SK-N-MC (cell line): ENCODE data around the gene ZFYVE28.

ENCODE experiments used
- EZH2 ChIP-seq: fragments of 200-600 bp; sonication (generic); IDR thresholded peaks from one replicate; pipeline ENCODE4 v1.6.1; 2017; ENCODE audit warnings: antibody characterized with exemption
- FOXP2 ChIP-seq: optimal IDR thresholded peaks from 2 replicates; pipeline ENCODE3; 2011; ENCODE audit warnings: mild to moderate bottlenecking, moderate library complexity; ENCODE audit not compliant: insufficient read depth; ENCODE audit errors: extremely low read length, control extremely low read depth
- POLR2AphosphoS5 ChIP-seq: IDR thresholded peaks from 2 replicates; pipeline ENCODE4 v1.6.1; 2012; ENCODE audit warnings: mild to moderate bottlenecking, low read depth, low read length, borderline replicate concordance

GRCh38 chr4:2406920-2407319 is 11.5 kb downstream of the ZFYVE28 start:
- no peak for TF ChIP-seq POLR2AphosphoS5
- no peak for TF ChIP-seq EZH2
- no peak for TF ChIP-seq FOXP2
